Daoy (cell line): ENCODE data around the gene NSUN6. TPM values are rescaled to one million over a fixed set of nuclear protein-coding genes. Genes with fewer than 3 reads are reported as not detected.

ENCODE experiments used
- DNase-seq: peaks from one replicate; pipeline ENCODE4 v3.0.0-alpha.2; 2015; ENCODE audit warnings: low read depth
- total RNA-seq: library from RNA; depleted of rRNA; stranded (reverse); fragments of >200 nt; shearing (Covaris generic); gene quantifications from 2 replicates; pipeline ENCODE4 v1.2.3, GENCODE V29; 2014; rRNA removed

The NSUN6 gene, protein sequence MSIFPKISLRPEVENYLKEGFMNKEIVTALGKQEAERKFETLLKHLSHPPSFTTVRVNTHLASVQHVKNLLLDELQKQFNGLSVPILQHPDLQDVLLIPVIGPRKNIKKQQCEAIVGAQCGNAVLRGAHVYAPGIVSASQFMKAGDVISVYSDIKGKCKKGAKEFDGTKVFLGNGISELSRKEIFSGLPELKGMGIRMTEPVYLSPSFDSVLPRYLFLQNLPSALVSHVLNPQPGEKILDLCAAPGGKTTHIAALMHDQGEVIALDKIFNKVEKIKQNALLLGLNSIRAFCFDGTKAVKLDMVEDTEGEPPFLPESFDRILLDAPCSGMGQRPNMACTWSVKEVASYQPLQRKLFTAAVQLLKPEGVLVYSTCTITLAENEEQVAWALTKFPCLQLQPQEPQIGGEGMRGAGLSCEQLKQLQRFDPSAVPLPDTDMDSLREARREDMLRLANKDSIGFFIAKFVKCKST
- 8.5 and 13.5 TPM in 2 replicates for total RNA-seq

DNA sequence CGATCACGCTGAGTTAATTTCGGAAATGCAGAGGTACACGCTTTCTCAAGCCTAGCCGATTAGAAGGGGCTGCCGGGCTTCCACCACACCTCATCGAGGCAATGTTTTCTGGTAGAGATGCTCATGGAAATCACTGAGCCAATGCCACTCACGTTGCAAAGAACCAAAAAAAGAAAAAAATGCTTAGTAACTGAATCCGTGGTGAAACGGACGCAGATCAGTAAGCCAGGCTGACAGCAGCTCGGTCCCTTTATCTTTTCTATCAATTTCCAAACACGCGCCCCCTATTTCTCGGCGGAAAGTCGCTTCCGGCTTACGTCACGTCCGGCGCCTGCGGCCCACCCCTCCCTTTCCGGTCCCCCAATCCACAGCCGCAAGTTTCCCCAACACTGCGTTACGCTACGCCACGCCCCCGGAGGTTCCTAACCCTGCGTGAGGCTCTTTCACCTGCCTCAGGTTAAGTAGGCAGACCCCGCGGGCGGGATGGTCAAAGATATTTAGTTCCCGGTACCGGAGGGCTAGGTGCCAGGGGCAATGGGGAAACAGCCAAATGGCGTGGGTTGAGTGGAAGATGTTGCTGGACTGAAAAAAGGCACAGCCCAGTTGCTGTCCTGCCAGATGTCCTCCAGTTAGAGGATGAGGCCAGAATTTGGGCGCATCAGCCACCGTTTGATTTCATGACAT, at the start of gene NSUN6:
NSUN6 (minus strand) TSS at position 264 of the 684 bp plus-strand sequence. CDS start 384 bp downstream, outside the sequence.
- peak; percentile 85 for DNase-seq

DNA sequence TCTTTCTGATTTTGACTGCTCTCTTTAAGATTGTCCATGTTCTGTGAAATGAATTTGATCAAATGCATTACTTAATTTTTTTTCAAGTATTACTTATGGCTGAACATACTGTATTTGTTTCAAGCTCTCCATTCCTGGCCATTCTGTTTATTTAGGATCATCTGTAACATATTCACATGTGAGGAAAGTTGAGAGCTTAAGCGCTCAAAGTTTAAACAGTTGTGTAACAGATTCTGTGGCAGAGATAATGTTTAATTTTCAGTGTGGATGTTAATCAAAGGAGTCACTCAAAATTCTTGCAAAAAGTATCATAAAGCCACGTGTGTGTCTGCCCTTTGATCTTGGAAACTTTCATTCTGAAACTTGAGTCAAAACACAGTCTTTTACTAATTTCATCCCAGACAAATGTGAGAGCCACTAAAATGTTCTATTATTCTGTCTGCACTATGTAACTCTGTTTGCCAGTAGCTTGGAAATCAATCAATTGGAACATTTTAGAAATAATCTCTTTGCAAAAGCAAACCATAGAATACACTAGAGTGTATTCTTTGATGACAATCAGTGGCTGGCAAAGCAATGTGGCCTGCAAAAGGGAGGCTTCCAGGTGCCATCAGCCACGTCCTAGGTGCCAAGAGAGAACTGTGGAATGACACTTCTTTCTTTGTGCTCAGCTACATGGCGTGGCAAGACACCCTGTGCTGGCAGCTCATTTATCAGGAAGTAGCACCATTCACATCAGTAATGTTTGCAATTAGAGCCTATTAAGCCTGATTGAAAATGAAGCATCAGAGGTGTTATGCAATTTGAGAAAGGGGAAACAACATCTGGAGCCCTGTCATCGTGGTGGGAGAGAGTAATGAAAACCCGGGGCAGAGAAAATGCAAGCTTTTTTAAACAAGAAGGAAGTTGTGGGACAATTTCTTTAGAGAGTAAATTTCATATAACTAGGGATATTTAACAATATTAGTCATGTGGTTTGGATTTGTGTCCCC, 48.8 kb upstream of the NSUN6 start:
- no peak for DNase-seq

DNA sequence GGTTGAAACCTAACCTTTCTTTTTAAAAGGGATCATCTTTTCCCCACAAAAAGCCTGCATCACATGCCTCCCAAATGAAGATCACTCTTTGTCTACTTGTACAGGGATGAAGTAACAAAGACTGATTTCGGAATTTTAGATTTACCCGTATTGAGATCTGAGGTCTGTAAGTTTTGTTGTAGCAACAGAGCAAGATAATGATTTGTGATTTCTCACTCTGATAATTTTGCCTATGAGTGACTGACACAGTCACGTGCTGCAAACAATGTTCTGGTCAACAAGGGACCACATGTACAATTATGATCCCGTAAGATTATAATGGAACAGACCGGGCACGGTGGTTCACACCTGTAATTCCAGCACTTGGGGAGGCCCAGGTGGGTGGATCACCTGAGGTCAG, 39.2 kb upstream of the NSUN6 start:
- DNase-seq = no peak

DNA sequence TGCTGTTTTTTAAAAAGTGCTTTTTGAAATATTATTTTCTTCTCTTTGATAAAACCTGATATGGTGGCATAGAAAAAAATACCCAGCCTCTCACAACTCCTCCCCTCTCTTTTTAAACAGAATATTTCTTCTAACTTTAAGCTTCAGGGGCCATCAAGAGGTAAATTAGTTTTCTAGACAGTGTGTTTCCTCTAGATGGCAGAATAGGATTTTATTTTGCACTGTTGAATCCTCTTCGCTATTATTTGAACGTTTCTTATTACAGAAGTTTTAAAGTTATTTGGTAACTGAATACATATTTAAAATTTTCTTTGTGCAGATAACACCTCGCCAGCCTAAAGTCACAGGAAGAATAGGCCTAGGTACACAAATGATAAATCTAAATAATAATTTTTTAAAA, 38.1 kb upstream of the NSUN6 start:
- DNase-seq = no peak

DNA sequence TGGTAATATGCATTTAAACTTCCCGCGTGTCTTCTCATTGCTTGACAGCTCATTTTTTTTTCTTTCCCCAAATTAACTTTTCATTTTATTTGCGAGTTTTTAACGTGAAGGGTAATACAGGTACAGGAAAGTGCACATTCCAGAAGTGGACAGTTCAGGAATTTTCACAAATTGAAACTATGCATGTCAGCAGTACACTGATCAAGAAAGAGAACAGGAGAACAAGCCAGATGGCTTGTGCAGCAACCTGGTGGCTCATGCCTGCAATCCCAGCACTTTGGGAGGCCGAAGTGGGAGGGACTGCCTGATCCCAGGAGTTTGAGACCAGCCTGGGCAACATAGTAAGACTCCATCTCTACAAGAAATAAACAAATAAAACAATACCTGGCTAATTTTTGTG, 36.3 kb upstream of the NSUN6 start:
- no peak for DNase-seq

DNA sequence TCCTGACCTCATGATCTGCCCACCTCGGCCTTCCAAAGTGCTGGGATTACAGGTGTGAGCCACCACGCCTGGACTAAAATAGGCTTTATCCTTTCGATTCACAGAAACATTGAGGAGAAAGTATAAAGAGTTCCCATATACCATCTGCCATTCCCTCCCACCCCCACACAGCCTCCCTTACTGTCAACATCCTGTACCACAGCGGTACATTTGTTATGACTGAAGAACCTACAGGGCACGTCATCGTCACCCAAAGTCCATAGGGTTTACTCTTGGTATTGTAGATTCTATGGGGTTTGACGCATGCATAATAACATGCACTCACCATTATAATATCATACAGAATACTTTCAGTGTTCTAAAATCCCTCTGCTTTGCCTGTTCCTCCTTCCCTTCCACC, 35.8 kb upstream of the NSUN6 start:
- no peak for DNase-seq

DNA sequence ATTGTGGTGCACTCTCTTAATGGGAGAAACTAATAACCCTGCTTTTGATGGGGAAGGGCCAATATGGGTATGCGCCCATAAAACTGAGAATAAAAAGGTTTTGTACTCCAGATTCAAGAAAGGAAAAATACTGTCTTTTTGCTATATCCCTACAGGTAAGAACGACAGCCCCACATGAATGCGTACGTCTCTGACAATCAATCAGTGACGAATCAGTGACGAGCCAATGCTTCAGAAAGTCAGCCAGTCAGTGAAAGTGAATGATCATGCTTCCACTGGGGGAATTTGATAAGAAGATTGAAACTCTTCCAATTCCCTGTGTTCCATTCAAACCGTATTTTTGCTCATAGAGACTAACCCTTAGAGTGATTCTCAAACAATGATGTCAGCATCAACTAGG, 34.2 kb upstream of the NSUN6 start:
- no peak for DNase-seq

DNA sequence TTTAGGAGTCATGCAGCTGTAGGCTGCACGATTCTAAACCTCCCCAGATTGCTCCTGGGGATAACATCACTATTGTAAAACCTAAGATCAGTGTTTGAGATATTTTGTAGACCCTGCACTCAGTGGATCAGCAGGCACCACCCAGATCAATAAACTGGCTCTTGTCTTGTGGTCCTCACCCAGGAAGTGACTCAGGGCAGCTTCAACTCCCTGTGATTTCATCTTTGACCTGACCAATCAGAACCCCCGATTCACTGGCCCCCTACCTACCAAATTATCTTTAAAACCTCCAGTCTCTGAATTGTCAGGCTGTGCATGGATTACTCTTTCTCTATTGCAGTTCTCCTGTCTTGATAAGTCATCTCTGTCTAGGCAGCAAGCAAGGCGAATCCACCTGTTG, 33.6 kb upstream of the NSUN6 start:
- DNase-seq = no peak

DNA sequence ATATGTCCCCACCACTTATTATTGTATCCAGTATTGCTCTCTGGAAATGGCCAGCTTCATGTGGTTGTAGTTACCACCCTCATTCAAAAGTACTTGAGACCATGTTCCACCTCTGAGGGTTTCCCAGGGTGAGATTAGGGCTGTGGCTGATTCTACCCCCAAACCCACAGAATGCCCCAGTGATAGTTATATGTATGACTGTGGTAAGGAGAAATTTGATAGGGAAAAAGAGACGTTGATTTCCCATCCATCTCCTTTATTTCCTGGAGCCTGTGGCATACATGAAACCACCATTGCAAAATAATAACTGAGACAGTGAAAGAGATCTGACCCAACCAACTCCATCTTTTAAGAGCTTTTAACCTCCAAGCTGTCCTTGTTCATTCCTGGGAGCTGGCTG, 33.0 kb upstream of the NSUN6 start:
- peak; percentile 40 for DNase-seq

DNA sequence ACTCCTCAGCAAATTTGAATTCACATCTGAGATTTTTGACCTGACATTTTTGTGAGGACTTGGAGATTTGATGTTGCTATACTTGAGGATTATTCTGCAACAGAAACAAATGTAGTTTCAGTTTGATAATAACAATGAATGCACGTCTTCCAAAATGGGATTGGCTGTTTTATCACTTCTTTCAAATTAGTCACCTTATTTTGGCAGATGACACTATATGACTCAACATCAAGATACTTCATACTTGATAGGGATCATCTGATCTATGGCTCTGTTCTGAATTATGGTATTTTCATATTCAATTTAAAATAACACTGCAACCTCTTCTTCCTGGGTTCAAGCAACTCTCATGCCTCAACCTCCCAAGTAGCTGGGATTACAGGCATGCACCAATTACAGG, 32.0 kb upstream of the NSUN6 start:
- peak; percentile 12 for DNase-seq

DNA sequence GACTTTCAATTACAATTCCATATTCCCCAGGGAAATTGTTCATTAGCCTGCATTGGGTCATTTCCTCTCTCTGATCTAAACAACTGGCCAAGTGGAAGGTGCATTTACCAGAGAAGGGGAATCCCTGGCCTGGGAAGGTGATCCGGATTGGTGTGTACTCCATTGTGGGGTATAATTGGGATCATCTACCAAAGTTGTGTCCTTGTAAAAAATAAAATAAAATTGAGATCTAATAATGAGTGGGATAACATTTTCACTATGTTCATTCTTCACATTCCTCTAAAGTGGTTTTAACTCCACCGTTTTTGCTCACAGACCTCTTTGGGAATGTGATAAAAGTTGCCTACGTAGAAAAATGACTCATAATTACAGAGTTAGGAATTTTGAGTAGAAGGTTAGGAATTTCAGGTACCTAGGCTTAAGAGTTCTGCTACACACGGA, 30.6 kb upstream of the NSUN6 start:
- peak; percentile 43 for DNase-seq

DNA sequence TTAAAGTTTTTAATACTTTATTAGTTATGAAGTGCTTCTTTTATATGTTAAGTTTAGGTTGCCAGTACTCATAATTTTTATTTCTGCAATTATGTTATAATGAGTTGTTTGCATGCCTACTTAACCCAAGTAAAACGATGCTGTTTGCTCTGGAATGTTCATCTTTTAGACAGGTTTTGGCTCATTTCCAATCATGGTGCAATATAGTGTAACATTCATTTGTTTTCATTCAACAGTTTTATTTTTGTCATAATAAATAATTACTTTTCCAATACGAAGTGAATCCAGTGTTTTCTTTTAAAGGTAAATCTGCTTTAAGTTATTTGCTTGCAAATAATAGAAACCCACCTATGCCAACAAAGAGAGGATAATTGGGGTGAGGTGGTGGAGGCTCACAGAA, 30.0 kb upstream of the NSUN6 start:
- no peak for DNase-seq

DNA sequence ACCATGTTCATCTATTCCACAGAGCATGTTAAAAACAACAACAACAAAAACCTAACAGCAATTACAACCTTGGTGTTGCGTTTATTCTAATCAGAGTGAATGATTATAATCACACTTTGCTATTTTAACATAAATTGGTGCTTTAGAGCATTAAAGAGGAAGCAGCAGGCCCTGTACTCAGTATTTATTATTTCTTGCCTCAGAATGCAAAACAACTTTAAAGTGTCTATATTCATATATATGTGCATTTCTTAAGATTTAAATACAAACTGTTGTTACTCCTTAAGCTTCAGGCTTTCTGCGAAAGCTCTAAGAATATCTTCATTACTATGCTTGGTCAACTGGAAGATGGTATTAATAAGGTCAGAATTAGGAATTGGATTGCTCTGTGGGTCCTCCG, 29.4 kb upstream of the NSUN6 start:
- DNase-seq = no peak

DNA sequence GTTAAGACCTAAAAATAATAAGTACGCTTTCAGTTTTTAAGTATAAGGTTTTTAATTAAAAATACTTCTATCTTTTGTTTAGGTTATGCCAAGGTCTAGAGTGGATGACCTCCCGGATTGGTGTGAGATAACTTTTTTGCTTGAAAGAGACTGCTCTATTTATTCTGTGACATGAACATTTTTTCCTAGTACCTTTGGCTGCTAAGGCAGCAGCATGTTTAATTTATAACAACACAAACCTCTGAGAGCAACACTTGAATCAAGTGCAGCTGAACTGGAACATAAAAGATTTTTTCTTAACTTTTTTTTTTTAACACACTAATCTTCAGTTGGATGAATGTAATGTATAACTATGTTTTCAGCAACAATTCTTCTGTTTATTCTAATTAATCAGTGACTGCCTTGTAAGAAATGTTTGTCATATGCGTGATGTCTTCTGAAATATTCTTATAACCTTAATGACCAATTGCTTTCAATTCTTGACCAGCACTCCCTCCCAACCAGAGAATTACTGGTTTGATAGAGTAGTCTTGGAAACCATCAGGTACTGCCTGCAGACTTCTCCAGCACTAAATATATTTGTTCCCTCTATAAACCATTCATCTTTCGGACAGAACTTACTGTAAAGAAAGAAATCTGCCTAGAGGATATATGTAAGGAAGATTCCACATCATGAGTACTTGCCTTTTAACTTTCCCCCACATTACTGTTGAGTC, 23.9 kb upstream of the NSUN6 start:
- no peak for DNase-seq

DNA sequence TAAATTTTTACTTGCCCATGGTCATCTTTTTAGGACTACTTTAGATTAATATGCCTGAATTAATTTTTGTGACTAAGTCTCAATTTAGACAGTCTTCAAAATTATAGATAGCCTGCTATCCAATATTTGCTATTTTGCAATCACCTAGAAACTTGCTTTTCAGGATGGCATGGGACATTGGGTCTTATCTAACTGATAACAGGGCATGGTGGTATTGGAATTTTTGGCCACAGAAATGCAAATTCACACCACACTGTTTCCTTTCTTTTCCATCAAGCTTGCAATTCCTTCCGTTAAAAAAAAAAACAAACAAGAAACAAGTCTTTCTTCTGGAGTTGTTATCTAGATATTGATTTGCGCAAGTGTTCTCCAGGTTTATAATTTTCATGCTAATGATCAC, 16.6 kb upstream of the NSUN6 start:
- DNase-seq = no peak

DNA sequence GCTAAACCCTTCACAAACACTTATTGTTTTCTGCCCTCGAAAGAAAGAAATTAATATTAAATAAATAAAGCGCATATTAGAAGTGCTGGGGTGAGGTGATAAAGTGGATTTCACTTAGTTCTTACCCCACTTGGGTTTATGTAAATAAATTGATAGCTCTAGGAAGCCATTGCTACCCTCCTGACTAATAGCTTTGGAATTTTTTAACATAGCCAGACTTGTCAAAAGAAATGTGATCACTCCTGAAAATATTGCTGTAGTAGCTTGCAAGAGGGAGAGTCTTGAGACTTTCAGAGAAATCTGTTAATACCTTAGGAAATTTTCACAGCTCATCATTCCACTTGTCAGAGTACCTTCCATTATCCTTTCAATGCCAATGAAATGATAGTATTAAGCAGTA, 15.4 kb upstream of the NSUN6 start:
- peak; percentile 31 for DNase-seq

DNA sequence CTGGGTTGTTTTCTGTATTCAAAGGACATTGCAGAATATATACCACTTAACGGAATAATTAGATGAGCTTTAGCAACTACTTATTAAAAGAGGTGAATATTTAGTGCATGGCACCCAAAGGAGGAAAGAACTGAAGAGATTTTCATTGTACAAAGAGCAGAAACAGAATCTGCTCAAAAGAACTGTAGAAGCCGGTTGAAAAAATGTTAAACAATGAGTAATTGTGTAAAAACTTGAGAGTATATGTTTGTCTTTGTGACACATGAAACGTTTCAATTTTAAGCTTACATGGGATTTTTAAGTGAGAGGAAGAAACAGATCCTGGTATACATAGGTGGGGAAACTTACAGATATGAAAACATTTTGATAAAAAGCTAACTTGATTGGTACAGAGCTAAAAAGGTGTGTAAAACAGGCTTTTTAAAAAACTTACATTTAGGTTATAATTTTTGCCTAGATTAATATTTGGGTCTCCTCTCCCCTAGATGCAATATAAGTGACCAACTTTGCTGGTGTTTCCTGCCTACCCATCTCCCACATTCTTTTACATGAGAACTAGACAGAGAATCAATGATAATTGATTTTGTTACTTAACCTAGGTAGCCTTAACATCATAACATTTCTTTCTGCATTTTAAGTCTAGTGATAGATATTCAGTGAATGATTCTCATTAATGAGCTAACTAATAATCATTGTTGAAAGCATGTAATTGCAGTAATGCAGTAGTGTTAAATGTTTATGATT, 14.6 kb upstream of the NSUN6 start:
- DNase-seq = no peak

DNA sequence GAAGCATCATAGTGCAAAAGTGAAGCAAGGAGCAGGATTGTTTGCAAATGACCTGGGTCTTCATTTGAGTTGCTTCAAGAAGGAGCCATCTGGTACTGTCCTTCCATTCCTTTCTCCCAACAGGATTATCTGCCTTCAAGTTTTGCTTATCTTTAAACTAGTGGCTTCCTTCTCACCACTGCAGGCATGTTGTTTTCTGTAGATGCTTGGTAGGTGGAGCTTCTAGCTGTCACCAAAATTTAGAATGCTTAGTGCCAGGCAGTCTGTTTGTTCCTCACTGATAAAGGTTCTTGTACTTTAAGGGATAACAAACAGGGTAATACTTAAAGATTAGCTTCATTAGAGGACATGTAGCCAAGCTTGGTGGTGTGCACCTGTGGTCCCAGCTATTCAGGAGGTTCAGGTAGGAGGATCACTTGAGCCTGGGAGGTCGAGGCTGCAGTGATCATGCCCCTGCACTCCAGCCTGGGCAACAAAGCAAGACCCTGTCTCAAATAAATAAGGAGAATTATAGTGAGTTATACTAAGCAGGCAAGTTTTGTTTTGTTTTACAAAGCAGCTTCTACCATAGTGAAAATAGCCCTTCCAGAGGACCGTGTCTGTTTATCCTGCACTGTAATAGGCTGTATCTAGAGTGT, 13.6 kb upstream of the NSUN6 start:
- DNase-seq = no peak

DNA sequence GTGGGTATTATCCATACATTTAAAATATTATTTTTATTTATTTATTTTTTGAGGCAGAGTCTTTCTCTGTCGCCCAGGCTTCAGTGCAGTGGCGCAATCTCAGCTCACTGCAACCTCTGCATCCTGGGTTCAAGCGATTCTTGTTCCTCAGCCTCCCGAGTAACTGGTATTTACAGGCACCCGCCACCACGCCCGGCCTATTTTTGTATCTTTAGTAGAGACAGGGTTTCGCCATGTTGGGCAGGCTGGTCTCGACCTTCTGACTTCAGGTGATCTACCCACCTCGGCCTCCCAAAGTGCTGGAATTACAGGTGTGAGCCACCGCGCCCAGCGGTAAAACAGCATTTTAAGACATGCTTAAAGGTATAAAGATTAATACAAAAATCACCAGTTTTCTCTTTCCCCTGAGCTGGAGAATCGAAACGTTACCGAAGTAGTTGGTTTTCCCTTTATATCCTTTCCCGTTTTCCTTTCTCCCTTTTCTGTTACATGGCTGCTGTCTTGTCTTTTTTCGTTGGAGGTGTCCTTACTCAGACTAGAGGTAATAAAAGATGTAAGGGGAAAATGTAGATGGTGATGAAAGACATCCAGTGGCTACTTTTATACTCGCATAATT, 9.5 kb upstream of the NSUN6 start:
- DNase-seq = no peak
